K562 (cell line): ENCODE results near the gene IDI2. TPM values are rescaled to one million over a fixed set of nuclear protein-coding genes. Genes with fewer than 3 reads are reported as not detected.
A peak's percentile ranks its signal among the peaks of the same experiment; 100 is the strongest.

ENCODE experiments used
- BCOR ChIP-seq: fragments of 450-650 bp; IDR thresholded peaks from 2 replicates; pipeline ENCODE4 v1.6.1; 2016
- CREBBP ChIP-seq: IDR thresholded peaks from one replicate; pipeline ENCODE4 v1.6.1; 2012; ENCODE audit warnings: low read depth, mild to moderate bottlenecking, control low read depth, inconsistent platforms, low read length
- ESRRA ChIP-seq: fragments of 450-650 bp; IDR thresholded peaks from 2 replicates; pipeline ENCODE4 v1.6.1; 2014; ENCODE audit warnings: low read depth, mild to moderate bottlenecking, moderate library complexity, borderline replicate concordance
- GATAD2B ChIP-seq: fragments of 450-650 bp; IDR thresholded peaks from 2 replicates; pipeline ENCODE4 v1.6.1; 2017; ENCODE audit warnings: mild to moderate bottlenecking, borderline replicate concordance
- HDAC6 ChIP-seq: IDR thresholded peaks from 2 replicates; pipeline ENCODE4 v1.6.1; 2012; ENCODE audit warnings: low read depth, mild to moderate bottlenecking, control low read depth, inconsistent platforms, low read length, moderate library complexity
- JUNB ChIP-seq: fragments of 450-650 bp; formaldehyde crosslinking; conservative IDR thresholded peaks from 2 replicates; pipeline ENCODE4 v1.4.0; 2020; ENCODE audit warnings: mild to moderate bottlenecking
- KAT7 ChIP-seq: sonication (generic); formaldehyde crosslinking; IDR thresholded peaks from 2 replicates; pipeline ENCODE4 v1.8.0; 2022; ENCODE audit warnings: missing genetic modification reagents, mild to moderate bottlenecking, borderline replicate concordance
- POLR3A ChIP-seq: IDR thresholded peaks from 2 replicates; pipeline ENCODE4 v1.6.1; 2011; ENCODE audit warnings: borderline replicate concordance, mild to moderate bottlenecking, moderate library complexity; ENCODE audit not compliant: insufficient read length, insufficient read depth; ENCODE audit errors: extremely low read depth
- SMAD1 ChIP-seq: fragments of 150-350 bp; IDR thresholded peaks from 2 replicates; pipeline ENCODE4 v1.6.1; 2014; ENCODE audit warnings: low read length, low read depth; ENCODE audit not compliant: partially characterized antibody
- SMAD4 ChIP-seq: fragments of 250-450 bp; sonication (Bioruptor Pico); conservative IDR thresholded peaks from 2 replicates; pipeline ENCODE4 v1.8.0; 2021; ENCODE audit warnings: inconsistent platforms, mild to moderate bottlenecking, moderate library complexity
- SMARCA5 ChIP-seq: fragments of 450-650 bp; IDR thresholded peaks from 2 replicates; pipeline ENCODE4 v1.6.1; 2016
- SP1 ChIP-seq: sonication (generic); formaldehyde crosslinking; IDR thresholded peaks from 2 replicates; pipeline ENCODE4 v1.8.1; 2022; ENCODE audit warnings: mild to moderate bottlenecking, missing genetic modification reagents
- SREBF1 ChIP-seq: fragments of 150-350 bp; IDR thresholded peaks from 2 replicates; pipeline ENCODE4 v1.6.1; 2014; ENCODE audit warnings: antibody characterized with exemption, low read depth, low read length, borderline replicate concordance
- ZKSCAN1 ChIP-seq: fragments of 150-350 bp; IDR thresholded peaks from 2 replicates; pipeline ENCODE4 v1.6.1; 2016; ENCODE audit warnings: low read depth, low read length
- ZNF121 ChIP-seq: sonication (generic); formaldehyde crosslinking; conservative IDR thresholded peaks from 2 replicates; pipeline ENCODE4 v1.8.0; 2022; ENCODE audit warnings: missing genetic modification reagents
- ZNF134 ChIP-seq: fragments of 250-450 bp; sonication (Bioruptor Pico); conservative IDR thresholded peaks from 2 replicates; pipeline ENCODE4 v1.4.0; 2020
- ZNF699 ChIP-seq: fragments of 250-450 bp; sonication (Bioruptor Pico); IDR thresholded peaks from 2 replicates; pipeline ENCODE4 v1.8.0; 2021; ENCODE audit warnings: mild to moderate bottlenecking, moderate library complexity; ENCODE audit not compliant: insufficient replicate concordance
- ZNF75A ChIP-seq: fragments of 450-650 bp; formaldehyde crosslinking; IDR thresholded peaks from 2 replicates; pipeline ENCODE4 v1.4.0; 2020; ENCODE audit warnings: mild to moderate bottlenecking
- polyA plus RNA-seq, 8 experiments: library from polyadenylated mRNA; depleted of rRNA in 4 of 8; stranded (reverse) in 5 of 8; unstranded in 3 of 8; fragments of >200 nt; fragmentation: Nextera tagmentation in 2 of 8; fragmentation: Illumina TruSeq in 1 of 8; extraction: Ambion mirVana in 2 of 8; extraction: Trizol in 1 of 8; gene quantifications; 2 replicates each; pipeline versions ENCODE4 v1.2.1 to v1.2.3, GENCODE V29; 2011 to 2014; ENCODE audit warnings: inconsistent platforms in 1 of 8, missing spikeins in 1 of 8
- total RNA-seq, 7 experiments: library from RNA; depleted of rRNA in 6 of 7; stranded (reverse); fragments of >200 nt in 6 of 7; fragmentation: Illumina TruSeq in 2 of 7; extraction: Trizol in 2 of 7; gene quantifications; 2 replicates each; pipeline versions ENCODE4 v1.2.1 to v1.2.3, GENCODE V29; 2011 to 2021; ENCODE audit warnings: low replicate concordance in 1 of 7
- TF ChIP-seq, protein P1 (sequence below): fragments of 250-450 bp; sonication (Bioruptor Pico); IDR thresholded peaks from 2 replicates; pipeline ENCODE4 v1.4.0; 2020
- TF ChIP-seq, protein P2 (sequence below), 3 experiments: fragments of 200-800 bp in 1 of 3; sonication (Bioruptor generic) in 1 of 3; sonication (generic) in 1 of 3; formaldehyde crosslinking in 1 of 3; IDR thresholded peaks; 2 replicates each; pipeline versions ENCODE4 v1.6.1 to v1.8.0; 2016 to 2022; ENCODE audit warnings: mild to moderate bottlenecking in 2 of 3, missing compliant biosample characterization in 2 of 3, missing genetic modification characterization in 2 of 3, missing genetic modification reagents in 1 of 3
- TF ChIP-seq, protein P3 (sequence below), 2 experiments: fragments of 450-650 bp in 1 of 2; sonication (generic) in 1 of 2; formaldehyde crosslinking; conservative IDR thresholded peaks; 2 replicates each; pipeline versions ENCODE4 v1.4.0 to v1.8.1; 2020 to 2022; ENCODE audit warnings: mild to moderate bottlenecking in 1 of 2, missing genetic modification reagents in 1 of 2

IDI2 gene
- total and polyA plus RNA-seq, 9 of the 15 experiments (the other 6 are each of a cell fraction or from before 2014, with no cell fraction given), result not detected

DNA sequence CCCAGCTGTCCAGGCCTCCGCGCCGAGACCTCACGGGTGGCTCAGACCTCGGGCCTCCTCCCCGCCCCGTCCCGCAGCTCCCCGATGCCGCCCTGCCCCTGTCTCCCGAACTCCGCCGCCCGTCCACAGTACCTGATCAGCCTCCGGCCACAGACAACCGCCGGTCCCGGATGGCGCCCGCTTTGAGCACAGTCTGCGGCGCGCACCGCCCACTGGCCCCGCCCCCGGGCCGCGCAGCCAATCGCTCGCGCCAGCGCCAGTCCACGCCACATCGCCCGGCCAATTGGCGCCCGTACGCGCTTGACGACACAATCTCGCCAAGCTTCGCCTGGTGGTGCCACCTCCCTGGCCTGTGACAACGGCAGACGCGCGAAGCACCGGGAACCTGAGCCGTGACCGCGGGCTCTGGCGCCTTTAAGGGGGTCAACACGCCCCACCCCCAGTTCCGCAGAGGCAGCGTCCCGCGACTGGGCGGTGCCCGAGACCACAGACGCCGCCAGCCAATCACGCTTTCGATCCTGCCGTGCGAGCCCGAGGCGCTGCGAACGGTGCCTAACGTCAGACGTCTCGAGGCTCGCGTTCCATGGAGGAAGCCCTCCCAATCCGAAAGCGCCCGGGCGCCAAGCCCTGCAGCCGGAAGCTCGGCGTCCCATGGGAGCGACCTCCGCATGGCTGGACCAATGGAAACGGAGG, 23.2 kb upstream of the IDI2 start, which contains the start of gene IDI1 (continued):
- TF ChIP-seq, protein P1, sequence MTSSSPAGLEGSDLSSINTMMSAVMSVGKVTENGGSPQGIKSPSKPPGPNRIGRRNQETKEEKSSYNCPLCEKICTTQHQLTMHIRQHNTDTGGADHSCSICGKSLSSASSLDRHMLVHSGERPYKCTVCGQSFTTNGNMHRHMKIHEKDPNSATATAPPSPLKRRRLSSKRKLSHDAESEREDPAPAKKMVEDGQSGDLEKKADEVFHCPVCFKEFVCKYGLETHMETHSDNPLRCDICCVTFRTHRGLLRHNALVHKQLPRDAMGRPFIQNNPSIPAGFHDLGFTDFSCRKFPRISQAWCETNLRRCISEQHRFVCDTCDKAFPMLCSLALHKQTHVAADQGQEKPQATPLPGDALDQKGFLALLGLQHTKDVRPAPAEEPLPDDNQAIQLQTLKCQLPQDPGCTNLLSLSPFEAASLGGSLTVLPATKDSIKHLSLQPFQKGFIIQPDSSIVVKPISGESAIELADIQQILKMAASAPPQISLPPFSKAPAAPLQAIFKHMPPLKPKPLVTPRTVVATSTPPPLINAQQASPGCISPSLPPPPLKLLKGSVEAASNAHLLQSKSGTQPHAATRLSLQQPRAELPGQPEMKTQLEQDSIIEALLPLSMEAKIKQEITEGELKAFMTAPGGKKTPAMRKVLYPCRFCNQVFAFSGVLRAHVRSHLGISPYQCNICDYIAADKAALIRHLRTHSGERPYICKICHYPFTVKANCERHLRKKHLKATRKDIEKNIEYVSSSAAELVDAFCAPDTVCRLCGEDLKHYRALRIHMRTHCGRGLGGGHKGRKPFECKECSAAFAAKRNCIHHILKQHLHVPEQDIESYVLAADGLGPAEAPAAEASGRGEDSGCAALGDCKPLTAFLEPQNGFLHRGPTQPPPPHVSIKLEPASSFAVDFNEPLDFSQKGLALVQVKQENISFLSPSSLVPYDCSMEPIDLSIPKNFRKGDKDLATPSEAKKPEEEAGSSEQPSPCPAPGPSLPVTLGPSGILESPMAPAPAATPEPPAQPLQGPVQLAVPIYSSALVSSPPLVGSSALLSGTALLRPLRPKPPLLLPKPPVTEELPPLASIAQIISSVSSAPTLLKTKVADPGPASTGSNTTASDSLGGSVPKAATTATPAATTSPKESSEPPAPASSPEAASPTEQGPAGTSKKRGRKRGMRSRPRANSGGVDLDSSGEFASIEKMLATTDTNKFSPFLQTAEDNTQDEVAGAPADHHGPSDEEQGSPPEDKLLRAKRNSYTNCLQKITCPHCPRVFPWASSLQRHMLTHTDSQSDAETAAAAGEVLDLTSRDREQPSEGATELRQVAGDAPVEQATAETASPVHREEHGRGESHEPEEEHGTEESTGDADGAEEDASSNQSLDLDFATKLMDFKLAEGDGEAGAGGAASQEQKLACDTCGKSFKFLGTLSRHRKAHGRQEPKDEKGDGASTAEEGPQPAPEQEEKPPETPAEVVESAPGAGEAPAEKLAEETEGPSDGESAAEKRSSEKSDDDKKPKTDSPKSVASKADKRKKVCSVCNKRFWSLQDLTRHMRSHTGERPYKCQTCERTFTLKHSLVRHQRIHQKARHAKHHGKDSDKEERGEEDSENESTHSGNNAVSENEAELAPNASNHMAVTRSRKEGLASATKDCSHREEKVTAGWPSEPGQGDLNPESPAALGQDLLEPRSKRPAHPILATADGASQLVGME (CRISPR knock-in tag), result no peak
- TF ChIP-seq KAT7 (CRISPR knock-in tag) (no peak; the same call in 1 of the 2 replicates), ZNF134 (peak; percentile 32; the same call in 1 of the 2 replicates), SMAD1 (no peak), SP1 (CRISPR knock-in tag) (peak; percentile 92), ZNF699 (no peak), SREBF1 (peak; percentile 99), CREBBP (no peak), JUNB (CRISPR knock-in tag) (0 out of 2 replicates have a peak, but pooled peaks have one; percentile 2), ZNF75A (no peak), BCOR (no peak), ZNF121 (CRISPR knock-in tag) (no peak), ESRRA (peak; percentile 84; the same call in 1 of the 2 replicates), HDAC6 (no peak), POLR3A (no peak), SMARCA5 (no peak), SMAD4 (CRISPR knock-in tag) (peak; percentile 72), ZKSCAN1 (peak; percentile 64; the same call in 1 of the 2 replicates), GATAD2B (no peak)
- TF ChIP-seq, protein P2, sequence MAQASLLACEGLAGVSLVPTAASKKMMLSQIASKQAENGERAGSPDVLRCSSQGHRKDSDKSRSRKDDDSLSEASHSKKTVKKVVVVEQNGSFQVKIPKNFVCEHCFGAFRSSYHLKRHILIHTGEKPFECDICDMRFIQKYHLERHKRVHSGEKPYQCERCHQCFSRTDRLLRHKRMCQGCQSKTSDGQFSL (CRISPR knock-in tag; IDR thresholded peaks at IDR 0.05), result 0 out of 2 replicates have a peak, but pooled peaks have one; percentile 84
- TF ChIP-seq, protein P2 (tag; IDR thresholded peaks at IDR 0.05), result no peak
- TF ChIP-seq, protein P3, sequence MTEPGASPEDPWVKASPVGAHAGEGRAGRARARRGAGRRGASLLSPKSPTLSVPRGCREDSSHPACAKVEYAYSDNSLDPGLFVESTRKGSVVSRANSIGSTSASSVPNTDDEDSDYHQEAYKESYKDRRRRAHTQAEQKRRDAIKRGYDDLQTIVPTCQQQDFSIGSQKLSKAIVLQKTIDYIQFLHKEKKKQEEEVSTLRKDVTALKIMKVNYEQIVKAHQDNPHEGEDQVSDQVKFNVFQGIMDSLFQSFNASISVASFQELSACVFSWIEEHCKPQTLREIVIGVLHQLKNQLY (CRISPR knock-in tag; conservative IDR thresholded peaks at IDR 0.05), result 0 out of 4 replicates have a peak, but pooled peaks of 1 of the 2 experiments have one; percentile 68
